Lower leg skin (tissue), 3 donors: Measurements from ENCODE around the gene CES3.

Source experiments
- CTCF ChIP-seq, 3 donors: fragments of 450-650 bp; IDR thresholded peaks; one replicate each; pipeline ENCODE4 v1.5.1; 2016; ENCODE audit warnings: antibody characterized with exemption in 3 of 3, mild to moderate bottlenecking in 3 of 3, moderate library complexity in 2 of 3
- POLR2A ChIP-seq, 2 donors: fragments of 450-650 bp; IDR thresholded peaks; one replicate each; pipeline ENCODE4 v1.6.1; 2016 to 2017; ENCODE audit warnings: antibody characterized with exemption in 2 of 2, mild to moderate bottlenecking in 1 of 2, moderate library complexity in 1 of 2

DNA sequence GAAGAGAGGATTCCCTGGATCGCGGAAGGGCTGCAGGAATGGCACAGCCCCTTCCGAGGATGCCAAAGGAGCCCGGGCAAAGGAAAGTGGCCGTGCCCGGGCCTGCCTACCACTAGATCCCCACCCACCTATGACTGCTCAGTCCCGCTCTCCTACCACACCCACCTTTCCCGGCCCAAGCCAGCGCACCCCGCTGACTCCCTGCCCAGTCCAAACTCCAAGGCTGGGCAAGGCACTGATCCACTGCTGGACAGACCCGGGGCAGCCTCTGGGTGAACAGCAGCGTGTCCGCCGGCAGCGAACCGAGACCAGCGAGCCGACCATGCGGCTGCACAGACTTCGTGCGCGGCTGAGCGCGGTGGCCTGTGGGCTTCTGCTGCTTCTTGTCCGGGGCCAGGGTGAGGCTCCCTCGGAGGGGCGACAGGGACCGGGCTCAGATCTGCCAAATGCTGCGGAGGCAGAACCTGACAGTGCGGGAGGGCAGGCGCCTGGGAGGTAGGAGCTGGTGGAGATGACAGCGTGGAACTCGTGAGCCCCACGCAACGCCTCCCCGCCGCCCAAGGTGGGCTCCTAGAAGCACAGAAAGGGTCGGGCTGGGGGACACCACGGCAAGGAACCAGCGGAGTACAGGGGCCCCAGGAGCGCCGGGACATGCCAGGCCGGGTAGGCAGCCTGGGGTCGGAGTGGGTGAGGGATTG lies 25.6 kb upstream of the CES3 start, which contains the start of gene CES2:
- no peak for TF ChIP-seq CTCF (IDR thresholded peaks at IDR 0.05)
- TF ChIP-seq POLR2A (IDR thresholded peaks at IDR 0.05): no peak
